Stimulated activated CD8-positive, alpha-beta memory T cell treated with anti-CD3 and anti-CD28 coated beads, Interleukin-15, amount 100 ng/mL, for 24 hours (primary cell): ENCODE measurements around the gene ZC3H4.

Experiments
- DNase-seq: peaks from one replicate; pipeline ENCODE4 v3.0.0-alpha.2; 2020; ENCODE audit warnings: low read depth

ZC3H4 gene

DNA sequence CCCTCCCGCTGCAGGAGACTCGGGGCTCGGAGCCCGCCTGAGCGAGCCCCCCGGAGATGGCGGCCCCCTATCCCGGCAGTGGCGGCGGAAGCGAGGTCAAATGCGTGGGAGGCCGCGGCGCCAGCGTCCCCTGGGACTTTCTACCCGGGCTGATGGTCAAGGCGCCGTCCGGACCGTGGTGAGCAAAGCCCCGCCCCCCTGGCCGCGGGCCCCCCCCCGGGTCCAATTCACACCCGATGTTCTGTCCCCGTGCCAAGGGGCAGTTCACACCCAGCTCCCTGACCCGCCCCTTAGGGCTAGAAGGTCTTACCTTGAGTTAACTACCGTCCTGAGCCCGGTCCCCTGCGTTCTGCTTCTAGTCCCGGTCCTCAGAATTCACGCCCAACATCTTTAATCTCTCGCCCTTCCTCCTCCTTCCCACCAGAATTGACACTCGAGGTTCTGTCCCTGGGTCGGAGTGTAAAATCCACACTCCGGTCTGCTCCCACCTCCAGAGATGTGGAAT is 92.5 kb downstream of the ZC3H4 start:
- DNase-seq, result no peak

GRCh38 chr19:47020132-47020805 is 93.3 kb downstream of the ZC3H4 start:
- DNase-seq, result no peak

- DNase-seq, result no peak
These were observed 94.0 kb downstream of the ZC3H4 start, which contains the start of gene NPAS1 for GRCh38 chr19:47019431-47020041. Gene NPAS1 (plus strand): TSS chr19:47019837. CDS start chr19:47021048, 1,211 bp downstream.

- no peak for DNase-seq
These were observed 94.7 kb downstream of the ZC3H4 start for GRCh38 chr19:47018923-47019322.
